K562 (cell line): ENCODE data around the gene FAM219A. TPM values are rescaled to one million over a fixed set of nuclear protein-coding genes. Genes with fewer than 3 reads are reported as not detected.
A peak's percentile ranks its signal among the peaks of the same experiment; 100 is the strongest.

Experiments
- AFF1 ChIP-seq, 2 experiments: fragments of 450-650 bp; IDR thresholded peaks; 2 replicates each; pipeline ENCODE4 v1.6.1; 2018; ENCODE audit warnings: mild to moderate bottlenecking in 2 of 2, low read depth in 1 of 2; ENCODE audit not compliant: partially characterized antibody in 2 of 2
- HDAC3 ChIP-seq: fragments of 450-650 bp; IDR thresholded peaks from 2 replicates; pipeline ENCODE4 v1.6.1; 2018; ENCODE audit warnings: borderline replicate concordance, mild to moderate bottlenecking, moderate library complexity; ENCODE audit not compliant: partially characterized antibody
- SP1 ChIP-seq: sonication (generic); formaldehyde crosslinking; IDR thresholded peaks from 2 replicates; pipeline ENCODE4 v1.8.1; 2022; ENCODE audit warnings: mild to moderate bottlenecking, missing genetic modification reagents
- polyA plus RNA-seq, 8 experiments: library from polyadenylated mRNA; depleted of rRNA in 4 of 8; stranded (reverse) in 5 of 8; unstranded in 3 of 8; fragments of >200 nt; fragmentation: Nextera tagmentation in 2 of 8; fragmentation: Illumina TruSeq in 1 of 8; extraction: Ambion mirVana in 2 of 8; extraction: Trizol in 1 of 8; gene quantifications; 2 replicates each; pipeline versions ENCODE4 v1.2.1 to v1.2.3, GENCODE V29; 2011 to 2014; ENCODE audit warnings: inconsistent platforms in 1 of 8, missing spikeins in 1 of 8
- total RNA-seq, 7 experiments: library from RNA; depleted of rRNA in 6 of 7; stranded (reverse); fragments of >200 nt in 6 of 7; fragmentation: Illumina TruSeq in 2 of 7; extraction: Trizol in 2 of 7; gene quantifications; 2 replicates each; pipeline versions ENCODE4 v1.2.1 to v1.2.3, GENCODE V29; 2011 to 2021; ENCODE audit warnings: low replicate concordance in 1 of 7
- TF ChIP-seq, protein P1 (sequence below): fragments of 450-650 bp; IDR thresholded peaks from 2 replicates; pipeline ENCODE4 v1.6.1; 2017; ENCODE audit warnings: antibody characterized with exemption, mild to moderate bottlenecking
- TF ChIP-seq, protein P2 (sequence below), 2 experiments: IDR thresholded peaks; 2 replicates each; pipeline ENCODE4 v1.6.1; 2011; ENCODE audit warnings: borderline replicate concordance in 1 of 2, control low read depth in 1 of 2, low read depth in 1 of 2, low read length in 1 of 2, mild to moderate bottlenecking in 1 of 2, mixed read lengths in 1 of 2, moderate library complexity in 1 of 2; ENCODE audit not compliant: insufficient read depth in 1 of 2, insufficient read length in 1 of 2, poor library complexity in 1 of 2, severe bottlenecking in 1 of 2; ENCODE audit errors: extremely low read depth in 1 of 2

FAM219A gene
- total and polyA plus RNA-seq, 9 of the 15 experiments (the other 6 are each of a cell fraction or from before 2014, with no cell fraction given), result 0.63 to 8.6 (median 2.9) TPM

DNA sequence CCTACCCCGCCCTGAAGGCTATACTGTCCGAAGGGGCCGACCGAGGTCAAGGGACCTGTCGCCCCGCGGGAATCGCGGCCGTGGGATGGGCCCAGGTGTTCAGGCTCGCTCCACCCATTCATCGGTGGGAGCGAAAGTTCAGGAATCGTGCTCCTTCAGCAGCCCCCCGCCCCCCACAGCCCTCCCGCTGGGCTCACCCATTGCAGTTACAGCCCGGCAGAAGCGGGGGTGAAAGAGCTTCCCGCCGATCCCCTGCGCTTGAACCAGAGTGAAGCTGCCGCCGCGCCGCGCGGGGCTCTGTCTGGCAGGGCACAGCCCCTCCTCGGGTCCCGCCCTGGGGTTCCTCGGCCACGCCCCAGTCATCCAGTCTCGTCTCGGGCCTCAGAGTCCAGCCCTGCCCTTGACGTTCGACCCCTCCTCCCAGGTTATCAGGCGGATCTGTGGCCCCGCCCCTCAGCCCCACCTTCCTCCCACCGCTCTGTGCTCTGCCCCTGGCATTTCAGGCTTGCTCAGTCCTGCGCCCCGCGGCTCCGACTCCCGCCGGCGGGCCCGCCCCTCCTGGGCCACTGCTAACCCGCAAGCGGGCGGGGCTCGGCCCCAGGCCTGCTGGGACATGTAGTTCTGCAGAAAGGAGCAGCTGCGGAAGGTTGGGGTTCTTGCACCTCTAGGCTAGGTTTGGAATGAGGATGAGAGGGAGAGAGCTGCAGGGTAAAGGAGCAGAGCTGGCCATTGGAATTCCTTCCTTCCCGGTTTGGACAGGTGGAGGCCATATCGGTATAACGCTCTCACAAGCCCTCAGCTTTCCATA is 81.6 kb downstream of the FAM219A start, which contains the start of gene MYORG (continued):
- TF ChIP-seq, protein P1, sequence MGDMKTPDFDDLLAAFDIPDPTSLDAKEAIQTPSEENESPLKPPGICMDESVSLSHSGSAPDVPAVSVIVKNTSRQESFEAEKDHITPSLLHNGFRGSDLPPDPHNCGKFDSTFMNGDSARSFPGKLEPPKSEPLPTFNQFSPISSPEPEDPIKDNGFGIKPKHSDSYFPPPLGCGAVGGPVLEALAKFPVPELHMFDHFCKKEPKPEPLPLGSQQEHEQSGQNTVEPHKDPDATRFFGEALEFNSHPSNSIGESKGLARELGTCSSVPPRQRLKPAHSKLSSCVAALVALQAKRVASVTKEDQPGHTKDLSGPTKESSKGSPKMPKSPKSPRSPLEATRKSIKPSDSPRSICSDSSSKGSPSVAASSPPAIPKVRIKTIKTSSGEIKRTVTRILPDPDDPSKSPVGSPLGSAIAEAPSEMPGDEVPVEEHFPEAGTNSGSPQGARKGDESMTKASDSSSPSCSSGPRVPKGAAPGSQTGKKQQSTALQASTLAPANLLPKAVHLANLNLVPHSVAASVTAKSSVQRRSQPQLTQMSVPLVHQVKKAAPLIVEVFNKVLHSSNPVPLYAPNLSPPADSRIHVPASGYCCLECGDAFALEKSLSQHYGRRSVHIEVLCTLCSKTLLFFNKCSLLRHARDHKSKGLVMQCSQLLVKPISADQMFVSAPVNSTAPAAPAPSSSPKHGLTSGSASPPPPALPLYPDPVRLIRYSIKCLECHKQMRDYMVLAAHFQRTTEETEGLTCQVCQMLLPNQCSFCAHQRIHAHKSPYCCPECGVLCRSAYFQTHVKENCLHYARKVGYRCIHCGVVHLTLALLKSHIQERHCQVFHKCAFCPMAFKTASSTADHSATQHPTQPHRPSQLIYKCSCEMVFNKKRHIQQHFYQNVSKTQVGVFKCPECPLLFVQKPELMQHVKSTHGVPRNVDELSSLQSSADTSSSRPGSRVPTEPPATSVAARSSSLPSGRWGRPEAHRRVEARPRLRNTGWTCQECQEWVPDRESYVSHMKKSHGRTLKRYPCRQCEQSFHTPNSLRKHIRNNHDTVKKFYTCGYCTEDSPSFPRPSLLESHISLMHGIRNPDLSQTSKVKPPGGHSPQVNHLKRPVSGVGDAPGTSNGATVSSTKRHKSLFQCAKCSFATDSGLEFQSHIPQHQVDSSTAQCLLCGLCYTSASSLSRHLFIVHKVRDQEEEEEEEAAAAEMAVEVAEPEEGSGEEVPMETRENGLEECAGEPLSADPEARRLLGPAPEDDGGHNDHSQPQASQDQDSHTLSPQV, result no peak
- TF ChIP-seq, protein P2, sequence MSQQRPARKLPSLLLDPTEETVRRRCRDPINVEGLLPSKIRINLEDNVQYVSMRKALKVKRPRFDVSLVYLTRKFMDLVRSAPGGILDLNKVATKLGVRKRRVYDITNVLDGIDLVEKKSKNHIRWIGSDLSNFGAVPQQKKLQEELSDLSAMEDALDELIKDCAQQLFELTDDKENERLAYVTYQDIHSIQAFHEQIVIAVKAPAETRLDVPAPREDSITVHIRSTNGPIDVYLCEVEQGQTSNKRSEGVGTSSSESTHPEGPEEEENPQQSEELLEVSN (IDR thresholded peaks at IDR 0.05; ENCODE audit: borderline replicate concordance in 1 of 2, extremely low read depth in 1 of 2, insufficient read depth in 1 of 2, insufficient read length in 1 of 2, low read depth in 1 of 2, low read length in 1 of 2, poor library complexity in 1 of 2, severe bottlenecking in 1 of 2), result peak in 1 of 2 experiments; percentile 20
- TF ChIP-seq HDAC3 (no peak), SP1 (peak; percentile 90), AFF1 (IDR thresholded peaks at IDR 0.05; ENCODE audit: low read depth in 1 of 2, partially characterized antibody in 2 of 2) (peak in 1 of 2 experiments; percentile 61)
